ENCODE data around the gene CDH4. TPM values are rescaled to one million over a fixed set of nuclear protein-coding genes. Genes with fewer than 3 reads are reported as not detected.

Gene CDH4
- total RNA-seq, 4 donors from 2014 or later: 0.13 to 0.38 (median 0.21) TPM; not detected in 1

- no peak overlapping the region for H3K4me3 ChIP-seq
- no peak overlapping the region for H3K27ac ChIP-seq
- H3K4me1 ChIP-seq: no peaks in the 10 kb centered on the region
- intact Hi-C loops (cut with DNase I): no loop called here
- no peak for DNase-seq
- WGBS, 2 donors: 80 to 86% methylated on average over 7 to 15 of the region's 23 CpGs
- TF ChIP-seq POLR2A (IDR thresholded peaks at IDR 0.05) (no peak), CTCF (IDR thresholded peaks at IDR 0.05) (no peak)
- no peaks in the 10 kb centered on the region for H3K36me3 ChIP-seq
- peaks cover 0 to 13% (median 0%) of the 10 kb centered on the region in 4 donors for H3K27me3 ChIP-seq
- H3K9me3 ChIP-seq: peaks cover 0 to 16% (median 0%) of the 10 kb centered on the region in 3 donors
Measured at GRCh38 chr20:61753987-61754956, 502.2 kb downstream of the CDH4 start.

- H3K4me1 ChIP-seq: no peaks in the 10 kb centered on the region
- H3K4me3 ChIP-seq: no peak overlapping the region
- TF ChIP-seq CTCF (IDR thresholded peaks at IDR 0.05): no peak
- no peak for TF ChIP-seq POLR2A (IDR thresholded peaks at IDR 0.05)
- intact Hi-C loops (cut with DNase I): no loop called here
- no peak for DNase-seq
- no peaks in the 10 kb centered on the region for H3K36me3 ChIP-seq
- WGBS, 2 donors: 81 to 84% methylated on average over 12 of the region's 12 CpGs
- peaks cover 0 to 14% (median 0%) of the 10 kb centered on the region in 3 donors for H3K9me3 ChIP-seq
- peaks cover 0 to 13% (median 0%) of the 10 kb centered on the region in 4 donors for H3K27me3 ChIP-seq
- H3K27ac ChIP-seq: no peak overlapping the region
Measured at GRCh38 chr20:61754976-61755778, 503.1 kb downstream of the CDH4 start.

DNA sequence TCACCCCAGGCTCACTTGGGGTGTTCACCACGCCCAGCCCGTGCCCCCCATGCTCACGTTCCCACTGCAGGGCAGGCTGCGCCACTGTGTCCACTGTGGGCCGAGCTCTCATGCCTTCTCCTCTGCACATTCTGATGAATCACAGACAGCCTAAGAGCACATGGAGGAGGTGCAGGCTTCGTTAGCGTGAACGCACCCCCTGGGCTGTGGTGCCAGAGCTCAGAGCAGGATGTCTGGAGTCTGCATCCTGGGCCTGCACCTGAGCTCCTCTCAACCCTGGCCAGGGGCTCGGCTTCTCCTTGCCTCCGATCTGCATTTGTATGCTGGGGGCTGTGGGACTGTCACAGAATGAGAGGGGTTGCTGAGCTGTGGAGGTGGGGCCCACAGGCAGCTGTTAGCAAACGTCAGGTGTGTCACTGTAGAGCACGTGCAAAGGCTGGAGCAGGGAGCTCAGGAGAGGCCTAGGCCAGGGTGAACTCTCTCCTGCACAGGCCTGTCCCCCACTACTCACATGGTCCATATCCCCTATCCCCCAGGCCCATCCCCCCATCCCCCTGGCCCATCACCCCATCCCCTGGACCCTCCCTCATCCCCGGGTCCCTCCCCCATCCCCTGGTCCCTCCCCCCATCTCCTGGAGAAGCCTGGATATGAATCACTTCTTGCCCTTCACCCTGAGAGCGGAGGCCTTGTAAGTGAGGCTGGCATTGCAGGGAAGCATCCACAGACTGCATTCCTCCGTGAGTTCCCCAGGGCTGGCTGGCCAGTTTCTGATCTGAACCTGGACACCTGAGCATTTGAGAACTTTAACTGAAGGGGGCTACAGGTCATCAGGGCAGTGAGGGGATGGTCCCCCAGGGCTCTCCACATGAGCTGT lies 504.1 kb downstream of the CDH4 start:
- no peak overlapping the region for H3K27ac ChIP-seq
- H3K4me1 ChIP-seq: no peaks in the 10 kb centered on the region
- H3K4me3 ChIP-seq: no peak overlapping the region
- no peaks in the 10 kb centered on the region for H3K36me3 ChIP-seq
- peaks cover 0 to 4% (median 0%) of the 10 kb centered on the region in 3 donors for H3K9me3 ChIP-seq
- WGBS, 2 donors: 43 to 93% methylated on average over 1 to 5 of the region's 15 CpGs
- no peak for DNase-seq
- intact Hi-C loops (cut with DNase I): no loop called here
- H3K27me3 ChIP-seq: peaks cover 0 to 13% (median 0%) of the 10 kb centered on the region in 4 donors
- no peak for TF ChIP-seq CTCF (IDR thresholded peaks at IDR 0.05)
- TF ChIP-seq POLR2A (IDR thresholded peaks at IDR 0.05): no peak

DNA sequence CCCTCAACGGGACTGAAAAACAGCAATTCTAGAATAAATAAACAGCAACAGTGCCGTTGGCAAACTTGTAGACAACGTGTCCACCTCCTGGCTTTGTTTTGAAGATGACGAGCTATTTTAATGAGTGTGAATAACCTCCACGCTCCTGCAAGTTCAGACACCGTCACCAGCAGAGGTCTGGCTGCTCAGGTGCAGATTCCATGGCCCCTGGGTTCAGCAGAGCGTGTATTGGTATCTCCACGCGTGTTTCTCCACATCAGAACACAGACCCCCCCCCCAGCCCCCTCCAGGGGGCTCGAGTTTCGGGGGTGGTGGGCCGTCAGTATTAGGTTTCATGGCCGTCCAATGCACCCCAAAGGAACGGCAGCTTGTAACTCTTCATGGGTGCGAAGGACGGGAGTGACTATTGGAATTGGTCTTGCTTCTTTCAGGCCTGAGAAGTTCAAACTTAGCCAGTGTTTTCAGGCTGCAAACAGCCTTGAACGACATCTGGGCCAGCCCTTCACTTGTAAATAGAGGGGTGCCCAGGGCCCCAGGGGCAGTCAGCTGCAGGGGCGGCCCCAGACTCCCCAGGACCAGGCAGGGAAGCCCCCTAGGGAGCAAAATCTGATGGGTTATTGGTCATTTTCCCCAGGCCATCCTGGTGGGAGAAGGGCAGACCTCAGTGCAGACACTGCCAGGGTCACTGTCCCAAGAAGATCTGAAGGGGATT lies 505.1 kb downstream of the CDH4 start:
- TF ChIP-seq POLR2A (IDR thresholded peaks at IDR 0.05) (no peak), CTCF (IDR thresholded peaks at IDR 0.05) (no peak)
- intact Hi-C loops (cut with DNase I): no loop called here
- Histone ChIP-seq H3K4me3 (no peak overlapping the region), H3K9me3 (no peaks in the 10 kb centered on the region), H3K36me3 (no peaks in the 10 kb centered on the region), H3K27ac (no peak overlapping the region), H3K27me3 (peaks cover 0 to 19% (median 0%) of the 10 kb centered on the region in 4 donors), H3K4me1 (no peaks in the 10 kb centered on the region)
- no peak for DNase-seq
- WGBS, 2 donors: 77 to 79% methylated on average over 7 of the region's 18 CpGs
